Small intestine (tissue), 16 donors: ENCODE data around the gene LRP4. TPM values are rescaled to one million over a fixed set of nuclear protein-coding genes. Genes with fewer than 3 reads are reported as not detected.
"Not testable (repeated sequence)": the region's sequence is repeated elsewhere in the genome, so short reads cannot be mapped to it uniquely, and the experiment has no call there.

ENCODE experiments used
- DNase-seq, 2 donors: peaks; one replicate each; pipeline versions ENCODE4 v3.0.0 to v3.0.0-alpha.2; 2013
- FAIRE-seq: peaks from 2 replicates; lab custom pipeline; 2012; peaks lifted over from hg19 to GRCh38; lab: Jason Lieb, UNC
- H3K27ac ChIP-seq, 3 donors: one replicate each; pipeline ENCODE4 v1.5.1; 2013; ENCODE audit warnings: low read length in 2 of 3, mild to moderate bottlenecking in 2 of 3, control low read depth in 1 of 3, inconsistent platforms in 1 of 3, low read depth in 1 of 3, moderate library complexity in 1 of 3
- H3K27me3 ChIP-seq, 3 donors: one replicate each; pipeline ENCODE4 v1.6.1; 2013; ENCODE audit warnings: low read length in 3 of 3, inconsistent platforms in 1 of 3; ENCODE audit not compliant: control insufficient read depth in 3 of 3, insufficient read depth in 3 of 3
- H3K36me3 ChIP-seq, 3 donors: one replicate each; pipeline ENCODE4 v1.6.1; 2013; ENCODE audit warnings: low read length in 3 of 3, inconsistent platforms in 1 of 3, low read depth in 1 of 3, mild to moderate bottlenecking in 1 of 3, moderate library complexity in 1 of 3; ENCODE audit not compliant: control insufficient read depth in 3 of 3, insufficient read depth in 2 of 3
- H3K4me1 ChIP-seq, 3 donors: one replicate each; pipeline ENCODE4 v1.6.1; 2013; ENCODE audit warnings: low read length in 2 of 3, inconsistent platforms in 1 of 3, low read depth in 1 of 3, mild to moderate bottlenecking in 1 of 3, moderate library complexity in 1 of 3; ENCODE audit not compliant: control insufficient read depth in 3 of 3, insufficient read depth in 2 of 3
- H3K4me3 ChIP-seq, 3 donors: one replicate each; pipeline ENCODE4 v1.5.1; 2013; ENCODE audit warnings: low read length in 3 of 3, control low read depth in 1 of 3, inconsistent platforms in 1 of 3, low read depth in 1 of 3, mild to moderate bottlenecking in 1 of 3, moderate library complexity in 1 of 3
- H3K9me3 ChIP-seq, 2 donors: one replicate each; pipeline ENCODE4 v1.6.1; 2013; ENCODE audit warnings: low read depth in 1 of 2, low read length in 1 of 2; ENCODE audit not compliant: control insufficient read depth in 2 of 2, insufficient read depth in 1 of 2
- WGBS, 3 donors: extraction: QIAGEN DNeasy Blood & Tissue Kit; methylation state at CpG; one replicate each; pipeline ENCODE4 v1.1.7; 2013; 5-methylcytosine and 5-hydroxymethylcytosine counted together
- long read RNA-seq, 10 donors: transcript quantifications; one replicate each; lab custom pipeline, GENCODE V29; 2026
- polyA plus RNA-seq, 4 donors: library from polyadenylated mRNA; stranded (reverse) in 3 of 4; unstranded in 1 of 4; fragments of 200-250 nt in 3 of 4; fragments of 120-200 nt in 1 of 4; gene quantifications; one replicate each; pipeline versions ENCODE4 v1.2.1 to v1.2.3, GENCODE V29; 2013
- donor health status: healthy with polysubstance abuse.
- donor health status: control.
- donor health status: control.
- donor health status: Bipolar disorder and iron deficiency.
- donor health status: healthy.

The LRP4 gene
- polyA plus RNA-seq: 10 to 100 TPM in 3 of 4 donors, 1 to 10 TPM in 1; 2.2 to 15.2 (median 12.6) TPM
- long read RNA-seq, donor 1, partial matches to known transcripts: 0 of 1 reads
- long read RNA-seq, donor 1, other reads (novel, unspliced or antisense): 0 of 1 reads
- long read RNA-seq, donor 2: 0 reads
- long read RNA-seq, donor 3: 0 reads
- long read RNA-seq, donor 4: 0 reads
- long read RNA-seq, donor 5: 0 reads
- long read RNA-seq, donor 6: 0 reads
- long read RNA-seq, donor 7: 0 reads
- long read RNA-seq, donor 8, full-length matches to known transcripts: 1 of 1 reads
- long read RNA-seq, donor 8, partial matches to known transcripts: 0 of 1 reads
- long read RNA-seq, donor 8, other reads (novel, unspliced or antisense): 0 of 1 reads
- long read RNA-seq, donor 9: 0 reads
- long read RNA-seq, donor 10: 0 reads

- Histone ChIP-seq H3K4me1 (peaks cover 0 to 24% (median 3%) of the 10 kb centered on the region in 3 donors), H3K27ac (peak within 1 kb of the TSS; percentile 2 to 18 (median 7)), H3K36me3 (no peaks in the 10 kb centered on the region), H3K9me3 (no peaks in the 10 kb centered on the region), H3K4me3 (peak within 1 kb of the TSS; percentile 39 to 69 (median 44)), H3K27me3 (peaks cover 0 to 25% (median 5%) of the 10 kb centered on the region in 3 donors)
- 0 to 2% (median 1%) methylated on average over 58 to 97 of the region's 97 CpGs for WGBS, 3 donors
- FAIRE-seq (no peak), DNase-seq (peak; percentile 46 to 68)
Measured at GRCh38 chr11:46918083-46918787, at the start of gene LRP4. TSS of gene LRP4 (minus strand) at chr11:46918550. CDS start at chr11:46918379, 171 bp downstream.

GRCh38 chr11:46967962-46968361, 49.6 kb upstream of the LRP4 start:
- Histone ChIP-seq H3K36me3 (peaks cover 0 to 5% (median 2%) of the 10 kb centered on the region in 3 donors), H3K4me3 (no peak overlapping the region), H3K4me1 (peaks cover 2 to 5% (median 4%) of the 10 kb centered on the region in 3 donors), H3K27me3 (no peaks in the 10 kb centered on the region), H3K27ac (no peak overlapping the region), H3K9me3 (no peaks in the 10 kb centered on the region)
- FAIRE-seq: no peak
- 95 to 99% (median 97%) methylated on average over 2 of the region's 2 CpGs for WGBS, 3 donors
- no peak for DNase-seq

- DNase-seq: no peak
- H3K4me3 ChIP-seq: no peak overlapping the region
- no peak for FAIRE-seq
- H3K27ac ChIP-seq: no peak overlapping the region
- H3K9me3 ChIP-seq: no peaks in the 10 kb centered on the region
- peaks cover 0 to 8% (median 0%) of the 10 kb centered on the region in 3 donors for H3K36me3 ChIP-seq
- no peaks in the 10 kb centered on the region for H3K4me1 ChIP-seq
- H3K27me3 ChIP-seq: no peaks in the 10 kb centered on the region
- 78 to 84% (median 83%) methylated on average over 2 of the region's 2 CpGs for WGBS, 3 donors
Measured at GRCh38 chr11:46966773-46967172, 48.4 kb upstream of the LRP4 start.

- Histone ChIP-seq H3K27me3 (no peaks in the 10 kb centered on the region), H3K4me3 (no peak overlapping the region), H3K36me3 (peaks cover 0 to 8% (median 0%) of the 10 kb centered on the region in 3 donors), H3K4me1 (no peaks in the 10 kb centered on the region), H3K27ac (no peak overlapping the region), H3K9me3 (peaks cover 0 to 4% of the 10 kb centered on the region in 2 donors)
- 96 to 99% (median 96%) methylated on average over 3 of the region's 3 CpGs for WGBS, 3 donors
- FAIRE-seq: no peak
- no peak for DNase-seq
Measured at GRCh38 chr11:46963844-46964243, 45.5 kb upstream of the LRP4 start.

- not testable (repeated sequence) for H3K4me1 ChIP-seq, H3K27ac ChIP-seq, DNase-seq, FAIRE-seq, H3K4me3 ChIP-seq, H3K27me3 ChIP-seq, H3K9me3 ChIP-seq
- H3K36me3 ChIP-seq: peaks cover 0 to 11% (median 0%) of the 10 kb centered on the region in 3 donors
- 85 to 95% (median 94%) methylated on average over 3 of the region's 3 CpGs for WGBS, 3 donors
Measured at GRCh38 chr11:46961886-46962285, 43.5 kb upstream of the LRP4 start.

- Histone ChIP-seq H3K27me3 (no peaks in the 10 kb centered on the region), H3K4me3 (no peak overlapping the region), H3K9me3 (peaks cover 0 to 8% of the 10 kb centered on the region in 2 donors), H3K4me1 (no peaks in the 10 kb centered on the region), H3K27ac (no peak overlapping the region), H3K36me3 (peaks cover 0 to 10% (median 0%) of the 10 kb centered on the region in 3 donors)
- FAIRE-seq (no peak), DNase-seq (no peak)
- 98 to 100% (median 98%) methylated on average over 2 of the region's 2 CpGs for WGBS, 3 donors
Measured at GRCh38 chr11:46961041-46961440, 42.7 kb upstream of the LRP4 start.

- Histone ChIP-seq H3K36me3 (peaks cover 0 to 13% (median 0%) of the 10 kb centered on the region in 3 donors), H3K4me3 (no peak overlapping the region), H3K27ac (no peak overlapping the region), H3K27me3 (no peaks in the 10 kb centered on the region), H3K4me1 (no peaks in the 10 kb centered on the region), H3K9me3 (peaks cover 0 to 8% of the 10 kb centered on the region in 2 donors)
- FAIRE-seq: no peak
- WGBS, 3 donors: 92 to 100% (median 100%) methylated on average over 1 of the region's 1 CpG
- DNase-seq: no peak
Measured at GRCh38 chr11:46958777-46959176, 40.4 kb upstream of the LRP4 start.

GRCh38 chr11:46953093-46953492, 34.7 kb upstream of the LRP4 start:
- no peaks in the 10 kb centered on the region for H3K27me3 ChIP-seq
- H3K4me3 ChIP-seq: no peak overlapping the region
- peaks cover 0 to 7% (median 1%) of the 10 kb centered on the region in 3 donors for H3K36me3 ChIP-seq
- no peak overlapping the region for H3K27ac ChIP-seq
- 90 to 96% (median 95%) methylated on average over 5 of the region's 5 CpGs for WGBS, 3 donors
- H3K9me3 ChIP-seq: no peaks in the 10 kb centered on the region
- FAIRE-seq (no peak), DNase-seq (no peak)
- peaks cover 1 to 12% (median 3%) of the 10 kb centered on the region in 3 donors for H3K4me1 ChIP-seq
